Measurements from ENCODE around the gene CALHM1.
"Not testable (repeated sequence)": the region's sequence is repeated elsewhere in the genome, so short reads cannot be mapped to it uniquely, and the experiment has no call there.

CALHM1 gene

DNA sequence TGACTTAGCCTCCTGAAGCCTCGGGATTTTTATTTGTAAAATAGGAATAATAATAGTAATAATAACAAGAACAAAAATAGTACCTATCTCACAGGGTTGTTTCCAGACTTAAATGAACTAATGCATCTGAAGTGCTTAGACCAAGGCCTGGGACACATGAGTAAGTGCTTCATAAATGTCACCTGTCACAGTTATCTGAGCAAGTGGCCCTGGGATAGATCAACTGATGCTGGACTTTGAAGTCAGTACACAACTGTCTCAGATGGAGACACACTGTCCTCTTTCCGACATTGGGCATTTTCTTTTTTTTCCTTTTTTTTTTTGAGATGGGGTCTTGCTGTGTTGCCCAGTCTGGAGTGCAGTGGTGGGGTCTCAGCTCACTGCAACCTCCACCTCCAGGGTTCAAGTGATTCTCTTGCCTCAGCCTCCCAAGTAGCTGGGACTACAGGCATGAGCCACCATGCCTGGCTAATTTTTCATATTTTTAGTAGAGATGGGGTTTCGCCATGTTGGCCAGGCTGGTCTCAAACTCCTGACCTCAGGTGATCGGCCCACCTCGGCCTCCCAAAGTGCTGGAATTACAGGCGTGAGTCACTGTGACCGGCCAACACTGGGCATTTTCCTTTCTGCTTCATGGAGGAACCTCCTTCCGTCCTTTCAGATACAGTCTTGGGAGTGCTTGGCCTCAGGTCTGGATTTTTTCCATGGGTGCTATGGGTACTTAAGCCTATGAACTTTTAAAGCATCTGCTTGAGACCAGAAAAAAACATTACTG lies 28.1 kb upstream of the CALHM1 start:
- not testable (repeated sequence) for DNase-seq

DNA sequence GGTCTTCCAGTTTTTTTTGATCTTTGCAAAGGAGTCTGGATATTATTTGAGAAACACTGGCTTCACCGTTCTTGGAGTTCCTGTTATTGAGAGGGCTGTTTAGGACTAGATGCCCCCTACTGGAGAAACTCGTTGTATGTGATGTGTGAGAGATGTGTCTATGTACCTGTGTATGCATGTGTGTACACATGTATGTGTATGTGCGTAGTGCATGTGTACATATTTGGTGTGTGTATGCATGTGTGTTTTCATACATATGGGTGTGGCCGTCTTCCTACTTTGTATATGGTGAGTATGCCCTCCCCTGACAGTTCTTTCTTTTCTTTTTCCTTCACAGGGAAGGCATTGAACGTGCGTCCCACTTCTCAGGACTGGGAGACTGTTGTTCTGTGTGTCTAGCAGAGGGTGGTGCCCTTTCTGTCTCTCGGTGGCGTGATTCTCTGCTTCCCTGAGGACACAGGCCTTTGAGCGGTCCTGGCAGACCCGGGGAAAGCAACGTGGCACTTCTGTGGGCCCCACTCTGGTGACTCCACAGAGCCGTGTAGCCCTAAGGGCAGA lies 23.4 kb upstream of the CALHM1 start:
- DNase-seq = no peak

DNA sequence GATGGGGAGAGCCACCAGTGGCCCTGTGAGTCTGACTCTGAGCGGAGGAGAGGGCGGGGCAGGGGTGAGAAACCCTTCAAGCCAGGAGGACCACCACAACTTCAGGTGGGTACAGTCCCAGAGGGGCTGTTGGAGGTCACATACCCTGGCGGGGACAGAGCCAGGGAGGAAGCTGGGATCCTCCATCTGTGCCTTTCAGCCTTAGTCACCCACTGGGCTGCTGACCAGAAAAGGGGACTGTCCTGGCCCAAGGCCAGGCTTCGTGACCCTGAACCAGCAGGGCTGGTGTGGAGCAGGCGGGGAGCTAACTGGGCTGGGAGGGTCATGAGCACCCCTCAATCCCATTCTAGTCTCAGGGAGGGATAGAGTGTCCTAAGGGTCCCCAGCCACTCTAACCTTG lies 21.8 kb upstream of the CALHM1 start:
- DNase-seq = no peak

DNA sequence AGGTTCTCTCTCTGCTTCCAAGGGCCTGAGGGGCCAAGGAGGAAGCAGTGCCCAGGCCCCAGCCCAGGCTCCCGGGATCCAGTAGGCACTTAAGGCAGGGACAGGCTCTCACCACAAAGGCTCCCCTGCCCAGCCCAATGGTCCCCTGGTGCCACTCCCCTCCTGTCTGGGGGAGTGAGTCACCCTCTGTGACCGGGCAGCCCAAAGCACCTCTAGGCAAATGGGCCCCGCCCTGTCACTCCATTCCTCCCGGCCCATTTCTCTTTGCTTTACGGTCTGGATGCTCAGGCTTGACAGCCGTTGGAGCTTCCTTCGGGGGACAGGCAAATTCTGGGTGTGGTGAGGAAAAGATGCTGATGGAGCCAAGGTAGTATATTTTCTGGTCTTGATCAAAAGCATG lies 20.4 kb upstream of the CALHM1 start, which contains the start of gene CALHM3:
TSS of gene CALHM3 (minus strand) at position 106 of the 400 bp plus-strand sequence. CDS start 208 bp downstream, outside the sequence.
- DNase-seq = no peak

DNA sequence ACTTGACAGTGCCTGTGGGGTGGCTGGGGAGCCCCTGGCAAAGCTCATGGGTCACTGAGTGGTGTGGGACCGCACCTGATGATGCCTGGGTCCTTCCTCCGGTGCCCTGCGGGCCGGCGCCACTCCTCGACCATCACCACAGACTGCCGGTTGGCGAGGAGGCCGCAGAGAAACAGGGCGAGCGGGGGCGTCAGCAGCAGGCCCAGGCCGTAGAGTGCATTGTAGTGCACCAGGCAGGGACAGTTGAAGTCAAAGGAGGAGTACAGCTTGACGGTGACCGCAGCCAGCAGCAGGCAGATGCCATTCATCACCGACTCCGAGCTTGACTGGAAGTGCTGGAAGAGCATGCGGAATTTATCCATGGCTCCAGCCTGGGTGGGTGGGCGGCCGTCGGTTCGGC lies 20.0 kb upstream of the CALHM1 start:
- DNase-seq = no peak

DNA sequence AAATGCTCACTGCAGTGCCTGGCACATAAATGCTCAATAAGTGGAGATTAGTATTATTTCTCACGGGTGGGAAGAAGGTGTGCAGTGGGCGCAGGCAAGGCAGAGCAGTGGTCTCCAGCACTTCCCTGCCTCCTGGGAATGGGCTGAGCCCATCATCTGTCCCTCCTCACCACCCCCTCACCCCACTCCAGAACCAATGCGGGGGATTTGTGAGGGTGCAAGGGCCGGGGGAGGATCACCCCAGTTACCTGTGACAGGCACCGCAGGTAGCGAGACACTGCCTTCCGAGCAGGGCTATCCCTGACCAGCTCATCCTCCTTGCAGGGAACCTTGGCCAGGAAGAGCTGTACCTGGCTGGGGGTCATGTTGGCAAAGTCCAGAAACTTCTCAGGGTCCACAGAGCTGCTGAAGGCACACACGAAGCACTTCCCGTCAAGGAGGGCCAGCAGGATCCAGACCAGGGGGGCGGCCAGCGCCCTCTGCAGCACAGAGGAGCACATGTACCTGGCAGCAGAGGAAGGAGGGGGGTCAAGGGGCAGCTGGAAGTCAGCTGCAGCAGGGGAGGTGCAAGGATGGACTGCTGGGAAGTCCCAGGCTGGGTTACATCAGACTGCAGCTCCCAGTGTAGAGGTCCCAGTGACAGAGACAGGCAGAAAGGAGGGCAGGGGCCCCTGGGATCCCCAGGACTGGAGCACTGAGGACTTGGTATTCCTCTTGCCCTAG lies 17.5 kb upstream of the CALHM1 start:
- DNase-seq = no peak

DNA sequence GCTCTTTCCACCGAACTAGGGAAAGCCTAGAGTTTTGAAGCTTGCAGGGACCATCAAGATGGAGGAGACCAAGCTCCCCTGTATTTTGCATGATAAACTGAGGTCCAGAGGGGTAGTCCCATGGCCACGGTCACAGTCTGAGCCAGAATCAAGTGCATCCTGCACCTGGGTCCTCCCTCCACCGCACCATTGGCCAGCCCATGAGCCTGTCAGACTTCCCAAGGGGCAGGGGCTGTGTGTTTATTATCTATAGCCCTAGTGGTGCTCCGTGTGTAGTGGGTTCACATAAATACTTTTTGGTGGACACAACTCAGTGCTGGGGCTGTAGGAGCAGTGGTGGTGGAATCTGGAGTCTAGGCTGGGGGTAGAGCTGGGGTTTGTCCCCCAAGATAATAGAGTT lies 16.7 kb upstream of the CALHM1 start:
- DNase-seq = no peak

DNA sequence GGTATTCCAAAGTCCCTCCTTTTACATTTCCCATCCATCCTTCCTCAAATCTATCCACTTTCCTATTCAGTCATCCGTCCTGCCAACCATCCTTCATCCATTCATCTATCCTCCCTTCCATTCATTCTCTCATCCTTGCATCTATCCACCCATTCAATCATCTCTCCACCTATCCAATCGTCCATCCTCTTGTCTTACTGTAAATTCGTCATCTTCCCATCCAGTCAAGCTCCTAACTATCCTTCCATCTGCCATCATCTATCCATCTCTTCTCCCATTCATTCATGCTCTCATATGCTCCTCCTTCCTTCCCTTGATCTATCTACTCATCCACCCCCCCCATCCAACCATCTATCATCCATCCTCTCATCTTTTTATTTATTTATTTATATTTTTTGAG lies 15.4 kb upstream of the CALHM1 start:
- DNase-seq = no peak

DNA sequence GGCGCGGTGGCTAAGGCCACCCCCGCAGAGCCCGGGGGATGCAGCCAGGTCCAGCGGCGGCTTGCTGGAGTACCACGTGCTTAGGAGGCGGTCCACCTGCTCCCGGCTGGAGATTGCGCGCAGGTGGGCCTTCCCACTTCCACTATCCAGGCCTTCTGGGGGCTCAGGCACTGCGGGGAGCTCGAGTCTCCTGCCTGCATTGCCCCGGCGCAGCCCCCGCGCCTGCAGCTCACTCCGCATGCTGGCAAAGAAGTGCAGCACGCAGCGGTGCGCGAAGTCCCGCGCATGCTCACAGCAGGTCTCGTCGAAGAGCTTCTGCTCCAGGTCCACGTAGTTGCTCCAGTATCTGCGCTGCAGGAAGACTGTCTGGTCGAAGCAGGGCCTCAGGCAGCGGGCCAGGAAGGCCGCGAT lies 14.6 kb upstream of the CALHM1 start:
- no peak for DNase-seq

DNA sequence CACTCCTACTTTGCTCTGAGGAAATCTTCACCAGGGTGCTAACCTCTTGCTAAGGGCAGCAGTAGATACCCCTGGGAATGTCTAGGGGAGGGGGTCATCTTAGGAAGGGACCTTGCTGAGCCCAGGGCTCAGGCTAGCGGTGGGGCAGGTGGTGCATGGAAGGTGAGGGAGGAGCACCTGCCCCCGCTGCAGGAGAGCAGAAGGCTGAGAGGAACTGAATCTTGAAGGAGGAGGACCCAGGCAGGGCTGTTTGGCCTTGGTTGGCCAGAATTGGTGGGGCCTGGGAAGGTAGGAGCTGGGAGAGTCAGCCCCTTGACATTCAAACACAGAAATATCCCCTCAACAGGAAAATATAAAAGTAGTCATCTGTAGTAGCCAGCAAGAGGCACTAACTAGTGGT lies 13.3 kb upstream of the CALHM1 start:
- DNase-seq = no peak

DNA sequence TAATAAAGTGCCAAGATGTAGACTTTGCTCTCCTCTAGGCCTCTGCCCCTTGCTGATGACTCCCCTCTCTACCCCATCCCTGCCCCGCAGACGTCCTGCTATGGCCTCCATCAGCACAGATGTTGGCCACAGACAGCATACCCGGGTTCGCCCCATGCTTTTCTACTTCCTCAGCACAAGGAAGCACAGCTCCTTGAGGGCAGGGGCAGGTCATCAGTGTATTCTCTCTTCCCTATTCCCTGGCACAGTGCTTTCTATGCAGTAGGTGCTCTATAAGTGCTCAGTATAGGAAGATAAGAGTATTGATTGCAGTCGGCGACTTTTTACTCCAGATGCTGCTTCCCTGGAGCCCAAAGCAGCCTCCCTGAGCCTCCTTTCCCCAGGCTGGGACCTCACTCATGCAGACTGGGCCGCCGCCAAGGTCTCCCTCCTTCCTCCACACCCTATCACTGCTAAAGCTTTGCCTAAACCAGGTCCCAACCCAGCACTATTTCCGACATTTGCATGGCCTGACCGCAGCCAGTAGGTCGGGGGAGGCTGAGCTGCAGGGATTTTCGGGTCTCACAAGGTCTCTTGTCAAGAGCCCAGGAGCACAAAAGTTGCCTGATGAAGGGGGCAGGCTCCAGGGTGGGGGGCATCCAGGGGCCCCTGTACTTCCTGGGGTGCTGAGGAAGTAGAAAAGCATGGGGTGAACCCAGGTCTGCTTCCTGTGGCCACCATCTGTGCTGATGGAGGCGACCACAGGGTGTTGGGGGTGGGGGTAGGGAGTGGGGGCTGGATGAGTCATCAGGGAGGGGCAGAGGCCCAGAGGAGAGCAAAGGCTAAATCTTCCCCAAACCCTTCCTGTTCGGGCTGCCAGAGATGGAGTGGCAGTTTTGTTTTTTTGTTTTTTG lies 12.3 kb upstream of the CALHM1 start:
- DNase-seq = peak; percentile 63

DNA sequence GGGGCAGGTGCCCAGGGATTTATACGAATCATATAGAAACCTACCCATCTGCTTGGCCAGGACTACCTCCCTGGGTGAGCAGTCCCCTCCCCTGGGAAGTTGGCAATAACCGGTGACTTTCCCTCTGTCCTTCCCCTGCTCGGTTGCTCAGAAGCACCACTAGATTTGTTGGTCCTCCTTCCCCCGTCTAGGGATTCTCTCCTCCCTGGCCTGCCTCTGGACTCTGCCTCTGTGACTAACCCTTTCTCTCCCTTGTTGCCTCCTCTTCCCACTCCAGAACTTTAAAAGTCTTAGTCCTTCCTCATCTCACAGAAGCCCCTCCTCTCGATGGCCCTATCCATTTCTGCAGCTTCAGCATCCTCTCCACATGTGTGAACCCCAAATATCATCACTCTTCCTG lies 10.5 kb upstream of the CALHM1 start:
- DNase-seq = no peak

DNA sequence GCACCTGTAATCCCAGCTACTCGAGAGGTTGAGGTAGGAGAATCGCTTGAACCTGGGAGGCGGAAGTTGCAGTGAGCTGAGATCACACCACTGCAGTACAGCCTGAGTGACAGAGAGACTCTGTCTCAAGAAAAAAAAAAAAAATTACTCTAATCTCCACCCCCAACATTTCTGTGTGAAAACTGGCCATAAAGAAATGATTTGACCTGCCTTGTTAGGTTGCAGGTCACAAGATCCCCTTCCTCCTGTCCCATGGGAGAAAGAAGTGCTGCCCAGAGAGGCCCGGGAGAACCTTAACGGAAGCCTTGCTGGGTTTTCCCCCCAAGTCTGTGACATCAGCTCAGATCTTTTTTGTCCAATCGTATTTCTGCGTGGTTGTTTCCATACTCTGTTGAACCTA lies 8.7 kb upstream of the CALHM1 start:
- DNase-seq = no peak

DNA sequence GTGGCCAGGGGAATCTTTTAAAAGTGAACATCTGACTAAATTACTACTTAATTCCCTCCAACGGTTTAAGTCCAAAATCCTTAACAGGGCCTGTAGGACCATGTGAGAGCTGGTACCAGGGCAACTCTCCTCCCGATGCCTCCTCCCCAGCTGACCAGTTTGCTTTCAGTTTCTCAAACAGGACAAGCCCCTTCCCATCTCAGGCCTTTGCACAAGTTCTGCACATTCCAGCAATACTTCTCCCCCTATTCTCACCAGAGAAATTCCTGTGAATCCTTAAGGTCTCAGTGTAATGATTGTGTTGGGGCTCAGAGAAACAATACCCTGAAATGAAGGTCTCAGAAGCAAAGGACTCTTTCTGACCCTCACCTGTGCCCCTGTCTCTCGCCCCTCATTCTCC lies 8.0 kb upstream of the CALHM1 start:
- no peak for DNase-seq

DNA sequence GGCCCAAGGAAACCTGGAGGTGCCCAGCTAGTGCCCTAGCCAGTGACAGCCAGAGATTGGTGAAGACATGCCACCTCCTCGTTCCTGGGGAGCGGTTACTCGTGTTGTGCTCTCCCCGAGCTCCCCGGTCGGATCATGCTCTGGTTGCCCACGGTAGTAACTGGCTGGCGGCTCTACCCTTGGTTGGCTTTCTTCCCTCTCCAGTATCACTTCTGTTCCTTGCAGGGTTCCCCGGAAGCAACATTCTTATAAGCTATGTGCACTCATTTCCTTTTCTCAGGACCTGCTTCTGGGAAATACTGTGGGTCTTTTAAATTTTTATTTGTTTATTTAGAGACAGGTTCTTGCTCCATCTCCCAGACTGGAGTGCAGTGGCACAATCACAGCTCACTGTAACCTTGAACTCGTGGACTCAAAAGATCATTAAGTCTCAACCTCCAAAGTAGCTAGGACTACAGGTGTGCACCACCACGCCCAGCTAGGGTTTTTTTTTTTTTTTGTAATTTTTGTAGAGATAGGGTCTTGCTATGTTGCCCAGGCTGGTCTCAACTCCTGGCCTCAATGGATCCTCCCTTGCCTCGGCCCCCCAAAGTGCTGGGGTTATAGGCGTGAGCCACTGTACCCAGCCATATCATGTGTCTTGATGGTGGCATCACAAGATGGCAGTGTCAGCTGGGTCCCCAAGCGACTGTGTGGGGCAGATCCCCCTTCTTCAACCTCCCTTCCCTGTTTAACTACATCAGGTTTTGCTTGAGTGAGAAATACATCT lies 6.9 kb upstream of the CALHM1 start:
- DNase-seq = no peak

DNA sequence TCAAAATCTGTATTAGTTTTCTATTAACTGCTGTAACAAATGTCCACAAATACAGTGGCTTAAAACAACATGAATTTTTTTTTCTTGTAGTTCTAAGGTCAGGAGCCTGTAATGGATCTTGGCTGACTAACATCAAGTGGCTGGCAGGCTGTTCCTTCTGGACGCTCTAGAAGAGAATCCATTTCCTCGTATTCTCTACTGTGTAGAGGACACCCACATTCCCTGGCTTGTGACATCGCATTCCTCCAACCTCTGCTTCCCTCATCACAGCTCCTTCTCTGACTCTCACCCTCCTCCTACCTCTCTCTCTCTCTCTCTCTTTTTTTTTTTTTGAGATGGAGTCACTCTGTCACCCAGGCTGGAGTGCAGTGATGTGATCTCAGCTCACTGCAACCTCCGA lies 4.8 kb upstream of the CALHM1 start:
- DNase-seq = no peak

DNA sequence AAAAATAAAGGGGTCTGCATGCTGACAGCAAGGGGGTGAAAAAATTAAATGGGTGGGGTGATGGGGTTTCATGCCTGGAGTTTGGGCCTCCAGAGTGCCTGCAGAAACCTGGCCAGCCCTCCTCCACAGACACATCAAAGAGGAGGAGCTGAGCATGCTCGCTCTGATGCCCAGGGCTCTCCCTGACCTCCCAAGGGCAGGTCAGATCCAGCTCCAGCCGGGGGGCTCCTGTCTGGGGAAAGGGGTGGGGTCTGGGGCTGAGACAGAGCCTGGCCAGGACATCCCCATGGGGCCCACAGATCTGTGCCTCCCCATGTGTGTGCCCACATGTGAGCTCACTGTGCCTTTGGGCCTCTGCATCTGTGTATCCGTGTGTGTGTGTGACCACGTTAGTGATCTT lies 915 bp upstream of the CALHM1 start:
- DNase-seq = no peak

DNA sequence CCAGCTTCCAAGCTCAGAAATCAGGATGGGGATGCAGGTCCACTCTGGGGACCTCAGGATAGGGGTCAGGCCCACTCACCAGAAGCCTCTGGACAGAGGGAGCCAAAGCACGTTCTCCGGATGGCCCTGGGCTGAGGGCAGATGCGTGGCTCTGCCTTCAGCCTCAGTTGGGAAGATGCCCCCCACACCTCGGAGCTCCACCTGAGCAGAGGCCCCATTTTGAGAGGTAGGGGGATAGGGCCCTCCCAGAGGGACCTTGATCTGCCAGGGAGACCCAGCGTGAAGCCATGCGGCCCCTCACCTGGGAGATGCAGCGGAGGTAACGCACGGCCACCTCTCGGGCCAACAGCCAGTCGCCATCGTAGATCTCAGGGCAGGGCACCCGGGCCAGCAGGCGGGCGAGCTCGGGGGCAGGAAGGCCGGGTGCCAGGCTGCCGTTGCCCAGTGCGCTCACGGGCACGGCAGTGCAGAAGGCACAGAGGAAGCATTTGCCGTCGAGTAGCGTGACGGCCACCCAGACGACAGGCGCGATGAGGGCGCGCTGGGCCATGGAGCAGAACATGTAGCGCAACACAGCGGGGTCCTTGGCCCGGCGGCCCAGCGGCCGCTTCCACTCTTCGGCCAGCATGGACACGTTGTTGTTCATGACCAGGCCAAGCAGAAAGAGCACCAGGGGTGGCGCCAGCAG lies 660 bp downstream of the CALHM1 start:
- no peak for DNase-seq

DNA sequence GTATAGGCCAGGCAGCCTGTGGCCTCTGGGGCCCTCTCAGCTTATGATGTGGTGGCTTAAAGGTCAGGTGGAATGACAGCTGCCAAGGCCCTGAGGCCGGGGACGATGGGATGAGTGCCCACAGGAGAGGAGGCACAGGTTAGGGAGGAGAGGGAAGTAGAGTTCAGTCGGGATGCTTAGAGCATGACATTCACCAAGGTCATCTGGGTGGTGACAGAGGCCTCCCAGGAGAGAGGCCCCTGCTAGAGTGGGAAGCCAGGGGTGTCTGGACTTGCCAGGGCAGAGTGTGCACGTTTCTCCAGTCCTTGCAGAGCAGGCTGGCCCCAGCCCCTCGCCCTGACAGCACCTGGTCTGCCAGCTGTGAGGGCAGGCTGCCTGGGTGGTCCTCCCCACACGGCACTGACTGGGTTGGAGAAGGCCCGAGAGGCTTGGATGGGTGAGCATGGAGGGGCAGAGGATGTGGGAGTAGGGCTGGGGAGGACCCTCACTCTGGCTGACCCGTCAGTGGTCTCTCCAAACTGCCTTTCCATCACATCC lies 1.5 kb downstream of the CALHM1 start:
- no peak for DNase-seq

DNA sequence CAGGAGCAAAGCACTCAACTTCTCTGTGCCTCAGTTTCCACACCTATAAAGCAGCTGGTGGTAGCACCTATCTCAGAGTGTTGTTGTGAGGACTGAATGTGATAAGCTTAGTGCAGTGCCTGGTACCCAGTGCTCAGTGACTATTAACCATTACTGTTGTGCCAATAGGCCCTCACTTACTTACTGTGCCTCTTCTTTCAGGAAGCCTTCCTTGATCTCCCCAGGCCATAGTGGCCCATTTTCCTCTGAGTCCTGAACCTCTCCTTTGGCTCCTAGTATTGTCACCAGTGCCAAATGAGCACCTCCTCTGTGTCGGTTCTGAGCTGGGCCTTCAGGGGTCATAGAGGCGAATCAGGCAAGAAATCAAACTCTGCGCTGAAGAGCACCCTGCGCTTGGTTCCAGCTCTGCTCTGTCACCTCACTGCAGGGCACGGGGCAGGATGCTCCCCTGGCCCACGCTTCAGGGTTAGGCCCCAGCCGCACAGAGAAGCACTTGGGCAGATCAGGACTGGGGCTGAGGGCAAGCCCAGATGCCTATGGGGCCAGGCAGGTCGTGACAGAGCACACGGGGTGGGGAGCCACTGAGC lies 2.5 kb downstream of the CALHM1 start:
- no peak for DNase-seq

DNA sequence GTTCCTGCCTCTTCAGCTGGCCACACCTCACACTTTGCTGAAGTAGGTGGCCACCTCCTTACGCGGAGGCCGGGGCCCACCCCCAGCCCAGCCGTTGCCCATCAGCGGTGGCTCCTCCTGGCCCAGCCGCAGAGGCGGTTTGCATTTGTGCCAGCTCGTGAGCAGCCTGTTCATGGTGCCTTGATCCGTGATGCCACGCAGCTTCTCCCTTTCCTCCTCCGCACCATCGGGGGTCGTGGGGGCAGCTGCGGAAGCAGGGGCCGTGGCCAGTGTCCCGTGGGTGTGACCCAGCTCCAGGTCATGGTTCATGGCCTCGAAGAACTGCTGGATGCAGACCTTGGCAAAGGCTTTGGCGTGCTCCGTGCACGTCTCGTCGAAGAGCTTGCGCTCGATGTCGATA lies 3.5 kb downstream of the CALHM1 start:
- DNase-seq = no peak
